Measurements from ENCODE around the gene ACSS2.
A peak's percentile ranks its signal among the peaks of the same experiment; 100 is the strongest.

ACSS2 gene

GRCh38 chr20:34952671-34953070 lies 76.3 kb downstream of the ACSS2 start:
- DNase-seq (ENCODE audit: low read depth) = no peak
- no peak for TF ChIP-seq CTCF (IDR thresholded peaks at IDR 0.05; ENCODE audit: control insufficient read depth, extremely low read depth, insufficient read depth)
- no peak overlapping the region for H3K4me3 ChIP-seq (ENCODE audit: low read depth, low read length)

GRCh38 chr20:34953960-34954359 lies 77.5 kb downstream of the ACSS2 start:
- no peak overlapping the region for H3K4me3 ChIP-seq (ENCODE audit: low read depth, low read length)
- no peak for DNase-seq (ENCODE audit: low read depth)
- no peak for TF ChIP-seq CTCF (IDR thresholded peaks at IDR 0.05; ENCODE audit: control insufficient read depth, extremely low read depth, insufficient read depth)

- peak overlapping the region; percentile 80 for H3K4me3 ChIP-seq (ENCODE audit: low read depth, low read length)
- peak; percentile 69 for DNase-seq (ENCODE audit: low read depth)
- TF ChIP-seq CTCF (IDR thresholded peaks at IDR 0.05; ENCODE audit: control insufficient read depth, extremely low read depth, insufficient read depth) = no peak
Observed at GRCh38 chr20:34954904-34955230, 78.5 kb downstream of the ACSS2 start.

GRCh38 chr20:34955231-34956040 lies 79.0 kb downstream of the ACSS2 start, which contains the start of the genes GSS and MYH7B:
Gene GSS (minus strand): TSS chr20:34955806. CDS start chr20:34951852, 3,954 bp downstream.
Gene MYH7B (plus strand): TSS chr20:34955868. CDS start chr20:34978006, 22,138 bp downstream.
- TF ChIP-seq CTCF (IDR thresholded peaks at IDR 0.05; ENCODE audit: control insufficient read depth, extremely low read depth, insufficient read depth) = peak; percentile 59
- peak within 1 kb of the TSS; percentile 80 for H3K4me3 ChIP-seq (ENCODE audit: low read depth, low read length)
- peak; percentile 85 for DNase-seq (ENCODE audit: low read depth)

GRCh38 chr20:34956041-34956458 lies 79.6 kb downstream of the ACSS2 start:
- no peak for TF ChIP-seq CTCF (IDR thresholded peaks at IDR 0.05; ENCODE audit: control insufficient read depth, extremely low read depth, insufficient read depth)

GRCh38 chr20:34956751-34957472 lies 80.5 kb downstream of the ACSS2 start:
- no peak for DNase-seq (ENCODE audit: low read depth)
- no peak for TF ChIP-seq CTCF (IDR thresholded peaks at IDR 0.05; ENCODE audit: control insufficient read depth, extremely low read depth, insufficient read depth)

More at GRCh38 chr20:34956041-34956458, 79.6 kb downstream of the ACSS2 start:
- H3K4me3 ChIP-seq (ENCODE audit: low read depth, low read length) = peak overlapping the region; percentile 80
- DNase-seq (ENCODE audit: low read depth) = no peak

More at GRCh38 chr20:34956751-34957472, 80.5 kb downstream of the ACSS2 start:
- H3K4me3 ChIP-seq (ENCODE audit: low read depth, low read length) = no peak overlapping the region
